GM21515 (cell line): ENCODE data around the gene PLXNC1.

Source experiments
- ATAC-seq: cut with Tn5 transposase; IDR thresholded peaks from one replicate; pipeline ENCODE4 v1.9.1; 2021; ENCODE audit not compliant: unreplicated experiment

PLXNC1 gene

GRCh38 chr12:94263011-94263811 is 114.8 kb downstream of the PLXNC1 start:
- ATAC-seq: peak; percentile 38

GRCh38 chr12:94263905-94264561 is 115.7 kb downstream of the PLXNC1 start:
- no peak for ATAC-seq

DNA sequence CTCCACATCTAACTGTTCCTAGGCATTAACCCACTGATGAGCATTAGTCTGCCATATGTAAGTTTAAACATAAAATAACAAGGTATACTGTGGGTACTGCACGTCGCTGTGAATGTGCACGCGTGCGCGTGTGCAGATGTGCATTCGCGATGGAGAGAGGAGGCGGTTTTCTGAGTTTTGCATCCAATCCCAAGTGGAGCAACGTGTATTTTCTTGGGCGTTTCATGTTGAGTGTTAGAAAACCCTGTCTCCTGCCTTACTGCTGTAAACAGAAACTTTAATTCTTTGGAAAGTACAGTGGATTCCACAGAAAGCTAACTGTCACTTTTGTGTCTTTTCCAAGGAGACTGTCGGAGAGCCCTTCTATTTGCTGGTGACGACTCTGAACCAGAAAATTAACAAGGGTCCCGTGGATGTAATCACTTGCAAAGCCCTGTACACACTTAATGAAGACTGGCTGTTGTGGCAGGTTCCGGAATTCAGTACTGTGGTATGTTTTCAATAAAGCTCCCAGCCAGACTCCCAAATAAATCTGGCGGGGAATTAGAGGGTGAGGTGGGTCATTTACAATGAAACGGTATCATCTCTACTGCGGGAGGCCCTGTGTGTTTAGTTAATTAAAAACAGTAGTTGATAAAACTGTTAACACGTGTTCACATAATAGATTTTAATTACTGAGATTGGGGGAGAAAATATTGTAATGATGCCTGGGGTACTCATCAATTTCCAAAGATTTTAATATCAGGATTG is 116.5 kb downstream of the PLXNC1 start:
- no peak for ATAC-seq

GRCh38 chr12:94265539-94265938 is 117.2 kb downstream of the PLXNC1 start:
- ATAC-seq: no peak

- ATAC-seq: no peak
Measured at GRCh38 chr12:94265966-94266745, 117.8 kb downstream of the PLXNC1 start.

GRCh38 chr12:94266796-94267536 is 118.6 kb downstream of the PLXNC1 start:
- no peak for ATAC-seq

GRCh38 chr12:94267537-94267872 is 119.1 kb downstream of the PLXNC1 start:
- ATAC-seq: no peak

GRCh38 chr12:94267921-94268471 is 119.6 kb downstream of the PLXNC1 start:
- ATAC-seq: no peak

DNA sequence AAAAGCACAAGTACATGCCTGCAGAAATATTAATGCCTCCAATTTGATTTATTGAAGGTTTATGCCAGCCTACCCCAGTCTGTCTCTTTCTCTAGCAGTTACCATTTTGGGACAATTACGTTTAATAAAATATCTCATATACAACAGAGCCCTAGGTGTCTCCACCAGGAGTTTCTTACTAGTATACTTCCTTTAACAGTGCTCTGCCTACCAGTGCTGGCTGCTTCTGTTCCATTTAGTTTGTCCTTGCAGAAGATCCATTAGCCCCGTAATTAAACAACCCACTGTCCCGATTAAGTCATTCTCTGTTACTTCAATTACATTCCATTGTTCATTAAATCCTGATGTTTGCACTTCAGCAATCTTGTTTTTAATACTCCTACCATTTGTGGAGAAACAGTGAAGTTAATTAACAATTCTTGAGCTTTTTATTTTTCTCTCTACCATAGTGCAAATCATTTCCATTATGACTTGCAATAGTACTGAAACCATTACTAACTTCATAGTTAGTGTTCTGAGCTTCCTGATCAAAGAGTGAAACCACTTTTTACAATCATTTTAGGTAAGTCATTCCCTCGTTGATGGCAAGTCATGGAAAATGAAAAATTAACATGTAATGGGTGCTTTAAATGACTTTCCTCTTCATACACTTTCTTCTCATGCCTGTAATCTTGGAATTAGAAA is 121.1 kb downstream of the PLXNC1 start:
- ATAC-seq: no peak

DNA sequence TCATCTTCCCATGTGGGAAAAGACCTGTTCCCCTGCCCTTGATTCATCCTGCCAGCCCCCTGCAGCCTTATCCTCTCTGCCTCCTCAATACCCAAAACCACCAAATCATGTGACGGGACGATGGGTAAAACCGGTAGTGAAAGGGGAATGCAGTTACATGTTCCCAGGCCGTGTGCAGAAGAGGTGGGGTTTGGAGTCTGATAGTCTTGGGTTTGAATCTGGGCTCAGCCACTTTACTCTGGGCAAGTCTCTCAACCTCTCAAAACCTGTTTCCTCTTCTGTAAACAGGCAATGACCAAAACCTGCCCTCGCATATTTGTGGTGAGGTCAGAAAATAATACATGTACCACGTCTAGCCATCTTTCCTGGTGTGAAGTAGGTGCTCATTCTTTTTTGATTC is 123.0 kb downstream of the PLXNC1 start:
- ATAC-seq: no peak

DNA sequence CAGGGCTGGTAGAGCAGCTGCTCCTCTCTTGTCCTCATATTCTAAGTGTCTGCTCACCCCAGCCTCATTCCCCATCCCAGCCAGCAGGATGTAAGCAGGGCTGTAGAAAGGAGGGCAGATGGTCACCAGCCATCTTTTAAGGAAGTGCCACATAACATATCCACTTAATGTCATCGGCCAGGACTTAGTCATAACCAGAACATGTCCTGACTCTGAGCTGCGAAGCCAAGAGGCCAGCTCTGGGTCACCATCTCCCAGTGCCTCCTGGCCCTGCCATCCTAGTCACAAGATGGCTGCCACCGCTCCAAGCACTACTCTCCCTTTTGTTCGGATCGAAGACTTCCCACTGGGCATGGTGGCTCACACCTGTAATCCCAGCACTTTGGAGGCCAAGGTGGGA is 123.9 kb downstream of the PLXNC1 start:
- ATAC-seq: no peak

- ATAC-seq: no peak
Measured at GRCh38 chr12:94273272-94273671, 124.9 kb downstream of the PLXNC1 start.

DNA sequence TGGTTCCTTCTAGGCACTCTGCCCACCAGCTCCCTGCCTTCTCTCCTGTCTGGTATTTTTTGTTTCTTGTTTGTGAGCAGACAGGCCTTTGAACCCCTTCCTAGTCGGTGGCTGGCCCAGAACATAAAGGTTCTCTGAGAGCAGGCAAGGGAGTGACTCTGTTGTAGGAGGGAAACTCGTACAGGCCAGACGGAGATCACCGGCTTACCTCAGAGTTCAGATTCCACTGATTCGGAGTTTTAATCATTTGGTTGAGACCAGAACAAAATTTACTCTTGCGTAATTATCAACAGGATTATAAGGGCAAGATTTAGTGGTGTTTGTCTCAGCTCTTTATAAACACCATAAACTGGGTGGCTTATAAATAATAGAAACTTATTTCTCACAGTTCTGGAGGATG is 128.3 kb downstream of the PLXNC1 start:
- ATAC-seq: no peak

DNA sequence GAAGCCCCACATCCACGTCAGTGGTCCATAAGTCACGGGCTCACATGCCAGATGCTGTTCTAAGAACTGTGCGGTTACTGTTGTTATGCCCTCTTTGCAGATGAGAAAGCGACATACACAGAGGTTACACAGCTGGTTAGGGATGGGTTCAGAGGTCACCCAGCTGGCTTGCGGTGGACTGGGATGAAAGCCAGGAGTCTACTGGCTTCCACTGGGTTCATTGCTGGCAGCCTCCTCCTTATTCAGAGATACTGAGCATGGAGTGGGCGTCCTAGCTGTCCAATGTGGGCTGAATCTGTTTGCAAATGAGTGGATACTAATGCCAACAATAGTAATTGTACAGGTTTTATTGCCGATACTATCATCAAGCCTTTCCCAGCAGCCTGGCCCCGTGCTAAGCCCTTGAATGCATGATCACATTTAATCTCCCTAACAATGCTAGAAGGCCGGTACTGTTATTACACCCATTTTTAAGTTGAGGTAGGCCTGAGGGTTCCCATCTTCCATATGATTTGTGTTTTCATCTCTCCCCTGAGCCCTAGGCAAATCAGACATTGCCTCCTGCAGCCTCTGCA is 129.1 kb downstream of the PLXNC1 start:
- no peak for ATAC-seq

DNA sequence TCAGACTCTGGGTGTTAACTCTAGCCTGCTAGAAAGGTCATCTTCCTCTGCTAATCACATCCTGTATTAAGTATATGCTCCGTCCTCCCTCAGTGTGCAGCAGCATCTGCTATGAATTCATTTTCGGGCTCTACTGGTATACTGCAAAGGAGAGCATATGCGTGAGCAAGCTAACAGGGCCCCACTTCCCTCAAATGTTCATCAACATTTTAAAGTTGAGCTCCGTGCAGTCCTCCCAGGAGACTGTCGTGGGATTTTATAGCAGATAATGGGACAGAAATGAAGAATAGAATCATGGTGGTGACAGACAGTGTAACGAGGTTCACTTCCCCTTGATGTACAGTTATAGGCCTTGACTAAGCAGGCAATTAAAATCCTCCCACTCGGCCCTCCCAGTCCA is 131.7 kb downstream of the PLXNC1 start:
- no peak for ATAC-seq

GRCh38 chr12:94282675-94283074 is 134.3 kb downstream of the PLXNC1 start:
- no peak for ATAC-seq

DNA sequence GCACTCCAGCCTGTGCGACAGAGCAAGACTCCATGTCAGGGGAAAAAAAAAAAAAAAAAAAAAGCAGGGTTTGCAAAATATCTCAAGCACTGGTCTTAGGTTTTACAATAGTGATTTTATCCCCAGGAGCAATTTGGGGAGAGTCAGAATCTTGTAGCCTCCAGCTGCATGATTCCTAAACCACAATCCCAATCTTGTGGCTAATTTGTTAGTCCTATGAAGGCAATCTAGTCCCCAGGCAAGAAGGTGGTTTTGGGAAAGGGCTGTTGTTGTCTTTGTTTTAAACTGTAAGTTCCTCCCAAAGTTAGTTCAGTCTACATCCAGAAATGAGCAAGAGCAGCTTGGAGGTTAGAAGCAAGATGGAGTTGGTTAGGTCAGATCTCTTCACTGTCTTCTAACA is 135.7 kb downstream of the PLXNC1 start:
- ATAC-seq: no peak

DNA sequence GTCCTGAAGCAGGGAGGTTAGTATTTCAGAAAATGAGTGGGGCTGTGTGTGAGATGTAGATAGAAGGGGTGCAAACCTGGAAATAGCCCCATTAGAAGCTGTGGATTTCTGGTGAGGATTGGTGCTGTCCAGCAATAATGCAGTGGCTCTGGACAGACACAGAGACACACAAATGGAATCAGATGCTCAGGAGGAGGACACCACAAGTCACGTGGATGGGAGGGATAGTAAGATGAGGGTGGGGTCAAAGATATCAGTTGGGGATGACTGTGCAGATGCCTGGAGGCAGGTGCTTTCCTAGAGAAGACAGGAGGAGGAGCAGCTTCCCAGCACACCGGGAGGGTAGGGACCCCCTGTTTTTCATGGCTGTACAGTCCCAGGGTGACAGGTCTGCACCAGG is 136.5 kb downstream of the PLXNC1 start:
- no peak for ATAC-seq

GRCh38 chr12:94285943-94286582 is 137.7 kb downstream of the PLXNC1 start:
- ATAC-seq: no peak
